ENCODE measurements around the gene VTCN1.

VTCN1 gene

GRCh38 chr1:117093870-117094621 is 116.7 kb downstream of the VTCN1 start:
- DNase-seq = peak; percentile 49
